Sigmoid colon (tissue), 7 donors: ENCODE results near the gene CPE. TPM values are rescaled to one million over a fixed set of nuclear protein-coding genes. Genes with fewer than 3 reads are reported as not detected.

ENCODE experiments used
- DNase-seq: peaks from one replicate; pipeline ENCODE4 v3.0.0-alpha.2; 2019
- H3K27ac ChIP-seq, 4 donors: fragments of 200-600 bp; sonication (generic); one replicate each; pipeline ENCODE4 v1.5.1; 2016 to 2019; ENCODE audit warnings: mild to moderate bottlenecking in 1 of 4
- H3K27me3 ChIP-seq, 3 donors: fragments of 200-600 bp; sonication (generic); one replicate each; pipeline ENCODE4 v1.5.1; 2019; ENCODE audit warnings: mild to moderate bottlenecking in 1 of 3
- H3K36me3 ChIP-seq, 4 donors: fragments of 200-600 bp; sonication (generic); one replicate each; pipeline ENCODE4 v1.5.1; 2016 to 2019
- H3K4me1 ChIP-seq, 4 donors: fragments of 200-600 bp; sonication (generic); one replicate each; pipeline ENCODE4 v1.5.1; 2017 to 2019
- H3K4me3 ChIP-seq, 4 donors: fragments of 200-600 bp; sonication (generic); one replicate each; pipeline ENCODE4 v1.5.1; 2017 to 2019; ENCODE audit warnings: mild to moderate bottlenecking in 2 of 4, moderate library complexity in 1 of 4
- H3K9me3 ChIP-seq, 4 donors: fragments of 200-600 bp in 3 of 4; sonication (generic) in 3 of 4; one replicate each; pipeline versions ENCODE4 v1.5.1 to v1.6.1; 2013 to 2019
- EP300 ChIP-seq, 4 donors: sonication (generic); formaldehyde crosslinking; IDR thresholded peaks; one replicate each; pipeline ENCODE4 v1.6.1; 2017; ENCODE audit warnings: antibody characterized with exemption in 4 of 4
- POLR2A ChIP-seq, 2 donors: fragments of 450-650 bp; IDR thresholded peaks; one replicate each; pipeline ENCODE4 v1.6.1; 2016; ENCODE audit warnings: antibody characterized with exemption in 2 of 2, mild to moderate bottlenecking in 2 of 2, moderate library complexity in 2 of 2
- POLR2AphosphoS5 ChIP-seq, 4 donors: sonication (generic); formaldehyde crosslinking; IDR thresholded peaks; one replicate each; pipeline ENCODE4 v1.6.1; 2017; ENCODE audit warnings: antibody characterized with exemption in 4 of 4
- WGBS, 2 donors: extraction: QIAGEN DNeasy Blood & Tissue Kit; methylation state at CpG; one replicate each; pipeline ENCODE4 v1.1.7; 2013; 5-methylcytosine and 5-hydroxymethylcytosine counted together
- intact Hi-C: fragments of 100-400 bp; cut with DNase I; formaldehyde crosslinking; loops from one replicate; pipeline ENCODE4 v1.15.1; 2023
- polyA plus RNA-seq, 3 donors: library from polyadenylated mRNA; stranded (reverse); fragments of 200-250 nt; gene quantifications; one replicate each; pipeline ENCODE4 v1.2.3, GENCODE V29; 2013
- total RNA-seq, 4 donors: library from RNA; depleted of rRNA; stranded (reverse); fragments of >200 nt; gene quantifications; one replicate each; pipeline ENCODE4 v1.1.0, GENCODE V29; 2016
- TF ChIP-seq, protein P1 (sequence below), 4 experiments: fragments of 450-650 bp in 3 of 4; fragments of 200-600 bp in 1 of 4; IDR thresholded peaks; one replicate each; pipeline ENCODE4 v1.5.1; 2016 to 2019; ENCODE audit warnings: antibody characterized with exemption in 4 of 4, mild to moderate bottlenecking in 3 of 4, moderate library complexity in 2 of 4
- donor health status: healthy with polysubstance abuse.
- donor health status: Bipolar disorder and iron deficiency.
- donor health status: healthy.

CPE gene
- total and polyA plus RNA-seq, 7 donors, result 5.4 to 64.5 (median 31.8) TPM

DNA sequence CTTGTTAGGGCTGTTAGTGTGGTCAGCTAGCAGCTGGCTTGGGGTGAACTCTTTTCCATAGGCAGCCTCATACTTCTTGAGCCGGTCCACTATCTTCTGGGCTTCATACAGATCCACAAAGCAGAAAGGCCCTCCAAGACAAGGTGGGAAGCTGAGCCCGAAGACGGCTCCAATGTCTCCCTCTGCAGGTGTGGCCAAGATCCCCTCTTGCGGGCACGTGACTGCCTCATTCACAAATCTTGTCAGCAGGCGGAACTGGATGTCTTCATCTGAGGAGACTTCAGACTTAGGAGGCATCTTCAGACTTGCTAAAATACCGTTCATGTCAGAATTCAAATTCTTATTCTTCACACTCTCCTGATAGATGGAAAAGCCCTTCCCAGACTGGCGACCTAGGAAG, 25.3 kb downstream of the CPE start:
- TF ChIP-seq POLR2A (IDR thresholded peaks at IDR 0.05) (no peak), POLR2AphosphoS5 (IDR thresholded peaks at IDR 0.05) (no peak), EP300 (IDR thresholded peaks at IDR 0.05) (no peak)
- TF ChIP-seq, protein P1, sequence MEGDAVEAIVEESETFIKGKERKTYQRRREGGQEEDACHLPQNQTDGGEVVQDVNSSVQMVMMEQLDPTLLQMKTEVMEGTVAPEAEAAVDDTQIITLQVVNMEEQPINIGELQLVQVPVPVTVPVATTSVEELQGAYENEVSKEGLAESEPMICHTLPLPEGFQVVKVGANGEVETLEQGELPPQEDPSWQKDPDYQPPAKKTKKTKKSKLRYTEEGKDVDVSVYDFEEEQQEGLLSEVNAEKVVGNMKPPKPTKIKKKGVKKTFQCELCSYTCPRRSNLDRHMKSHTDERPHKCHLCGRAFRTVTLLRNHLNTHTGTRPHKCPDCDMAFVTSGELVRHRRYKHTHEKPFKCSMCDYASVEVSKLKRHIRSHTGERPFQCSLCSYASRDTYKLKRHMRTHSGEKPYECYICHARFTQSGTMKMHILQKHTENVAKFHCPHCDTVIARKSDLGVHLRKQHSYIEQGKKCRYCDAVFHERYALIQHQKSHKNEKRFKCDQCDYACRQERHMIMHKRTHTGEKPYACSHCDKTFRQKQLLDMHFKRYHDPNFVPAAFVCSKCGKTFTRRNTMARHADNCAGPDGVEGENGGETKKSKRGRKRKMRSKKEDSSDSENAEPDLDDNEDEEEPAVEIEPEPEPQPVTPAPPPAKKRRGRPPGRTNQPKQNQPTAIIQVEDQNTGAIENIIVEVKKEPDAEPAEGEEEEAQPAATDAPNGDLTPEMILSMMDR (IDR thresholded peaks at IDR 0.05), result no peak
- Histone ChIP-seq H3K27ac (no peak overlapping the region), H3K9me3 (no peaks in the 10 kb centered on the region), H3K27me3 (no peaks in the 10 kb centered on the region), H3K4me1 (no peaks in the 10 kb centered on the region), H3K4me3 (no peak overlapping the region), H3K36me3 (no peaks in the 10 kb centered on the region)
- DNase-seq, result no peak
- intact Hi-C loops, result no loop called here
- whole genome bisulfite sequencing, 2 donors, result 94 to 95% methylated on average over 8 of the region's 8 CpGs

GRCh38 chr4:165404696-165405095, 25.9 kb downstream of the CPE start:
- H3K4me1 ChIP-seq, result no peaks in the 10 kb centered on the region
- no peak for TF ChIP-seq POLR2AphosphoS5 (IDR thresholded peaks at IDR 0.05)
- TF ChIP-seq, protein P1 (IDR thresholded peaks at IDR 0.05), result no peak
- no peak for TF ChIP-seq POLR2A (IDR thresholded peaks at IDR 0.05)
- TF ChIP-seq EP300 (IDR thresholded peaks at IDR 0.05), result no peak
- no peaks in the 10 kb centered on the region for H3K27me3 ChIP-seq
- no peaks in the 10 kb centered on the region for H3K9me3 ChIP-seq
- DNase-seq, result no peak
- intact Hi-C loops, result no loop called here
- H3K4me3 ChIP-seq, result no peak overlapping the region
- no peaks in the 10 kb centered on the region for H3K36me3 ChIP-seq
- no peak overlapping the region for H3K27ac ChIP-seq
- 95% methylated on average over 4 of the region's 4 CpGs for WGBS, 2 donors

DNA sequence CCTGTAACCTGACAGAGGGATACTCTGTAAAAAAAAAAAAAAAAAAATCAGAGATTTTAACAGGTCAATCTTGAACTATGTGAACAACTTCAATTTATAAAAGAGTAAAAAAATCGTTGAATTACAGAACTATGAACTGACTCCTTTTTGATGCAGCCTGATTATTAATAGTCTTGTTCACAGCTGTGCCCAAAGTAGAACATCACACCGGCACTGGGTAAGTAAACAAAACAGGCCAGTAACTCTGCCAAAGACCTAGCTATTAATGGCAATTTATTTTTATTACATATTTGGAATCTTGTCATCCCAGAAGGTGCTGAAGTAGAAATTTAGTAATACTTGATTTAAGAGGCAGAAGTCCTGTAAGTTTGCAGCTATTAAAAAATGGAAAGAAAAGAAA, 31.4 kb downstream of the CPE start:
- no peak for DNase-seq
- Histone ChIP-seq H3K9me3 (no peaks in the 10 kb centered on the region), H3K27me3 (no peaks in the 10 kb centered on the region), H3K4me3 (no peak overlapping the region), H3K36me3 (no peaks in the 10 kb centered on the region), H3K27ac (no peak overlapping the region), H3K4me1 (no peaks in the 10 kb centered on the region)
- intact Hi-C loops, result no loop called here
- no peak for TF ChIP-seq POLR2AphosphoS5 (IDR thresholded peaks at IDR 0.05)
- no peak for TF ChIP-seq POLR2A (IDR thresholded peaks at IDR 0.05)
- TF ChIP-seq, protein P1 (IDR thresholded peaks at IDR 0.05), result no peak
- no peak for TF ChIP-seq EP300 (IDR thresholded peaks at IDR 0.05)
- 75 to 76% methylated on average over 2 of the region's 2 CpGs for WGBS, 2 donors

DNA sequence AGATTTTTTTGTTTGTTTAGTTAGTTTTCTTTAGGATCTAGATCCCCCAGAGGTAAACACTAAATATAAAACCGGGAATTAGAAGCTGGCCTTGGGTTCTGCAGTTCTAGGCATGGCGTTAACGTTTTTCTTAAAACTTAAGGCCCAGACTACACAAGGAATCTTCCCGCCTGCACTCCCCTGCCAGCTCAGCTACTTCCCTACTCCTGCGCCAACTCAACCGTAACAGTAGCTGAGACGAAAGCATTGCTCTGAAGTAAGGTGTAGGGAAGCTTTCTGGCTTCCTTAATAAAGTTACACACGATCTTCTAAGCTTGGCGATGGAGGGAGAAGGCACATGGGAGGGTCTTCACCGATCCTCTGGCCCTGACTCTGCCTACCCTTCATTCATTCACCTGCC, 37.1 kb downstream of the CPE start:
- 86 to 93% methylated on average over 10 of the region's 10 CpGs for WGBS, 2 donors
- intact Hi-C loops, result no loop called here

DNA sequence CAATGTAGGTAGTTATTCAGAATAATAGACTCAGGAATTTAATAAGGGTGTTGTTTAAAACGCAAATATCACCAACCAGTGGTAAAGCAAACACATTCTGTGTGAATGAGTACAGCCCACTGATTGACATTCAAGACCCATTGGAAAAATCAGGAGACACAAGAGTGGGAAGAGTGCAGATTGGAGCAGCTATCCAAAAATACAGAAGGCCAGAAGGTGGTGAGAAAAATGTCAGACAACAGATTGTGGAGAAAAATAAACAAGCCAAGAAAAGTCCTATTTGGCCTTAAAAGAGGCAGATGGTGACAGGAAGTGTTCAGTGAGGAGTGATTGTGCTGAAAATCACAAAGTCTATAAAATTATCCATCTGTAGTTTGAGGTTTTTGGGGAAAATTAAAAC, 39.3 kb downstream of the CPE start:
- Histone ChIP-seq H3K9me3 (no peaks in the 10 kb centered on the region), H3K4me3 (no peak overlapping the region), H3K36me3 (no peaks in the 10 kb centered on the region), H3K4me1 (no peaks in the 10 kb centered on the region), H3K27ac (no peak overlapping the region), H3K27me3 (no peaks in the 10 kb centered on the region)
- intact Hi-C loops, result no loop called here
- TF ChIP-seq POLR2AphosphoS5 (IDR thresholded peaks at IDR 0.05) (no peak), EP300 (IDR thresholded peaks at IDR 0.05) (no peak), POLR2A (IDR thresholded peaks at IDR 0.05) (no peak)
- TF ChIP-seq, protein P1 (IDR thresholded peaks at IDR 0.05), result no peak
- no peak for DNase-seq
- 74 to 81% methylated on average over 1 of the region's 1 CpG for WGBS, 2 donors

More for the DNA sequence above, 37.1 kb downstream of the CPE start:
- no peak overlapping the region for H3K27ac ChIP-seq
- no peaks in the 10 kb centered on the region for H3K4me1 ChIP-seq
- no peak overlapping the region for H3K4me3 ChIP-seq
- no peak for DNase-seq
- H3K9me3 ChIP-seq, result no peaks in the 10 kb centered on the region
- H3K36me3 ChIP-seq, result no peaks in the 10 kb centered on the region
- TF ChIP-seq POLR2AphosphoS5 (IDR thresholded peaks at IDR 0.05), result no peak
- TF ChIP-seq EP300 (IDR thresholded peaks at IDR 0.05), result no peak
- TF ChIP-seq, protein P1 (IDR thresholded peaks at IDR 0.05), result no peak
- TF ChIP-seq POLR2A (IDR thresholded peaks at IDR 0.05), result no peak
- H3K27me3 ChIP-seq, result no peaks in the 10 kb centered on the region
